ENCODE measurements around the gene TRIM46.
"Not testable (repeated sequence)": the region's sequence is repeated elsewhere in the genome, so short reads cannot be mapped to it uniquely, and the experiment has no call there.

TRIM46 gene

DNA sequence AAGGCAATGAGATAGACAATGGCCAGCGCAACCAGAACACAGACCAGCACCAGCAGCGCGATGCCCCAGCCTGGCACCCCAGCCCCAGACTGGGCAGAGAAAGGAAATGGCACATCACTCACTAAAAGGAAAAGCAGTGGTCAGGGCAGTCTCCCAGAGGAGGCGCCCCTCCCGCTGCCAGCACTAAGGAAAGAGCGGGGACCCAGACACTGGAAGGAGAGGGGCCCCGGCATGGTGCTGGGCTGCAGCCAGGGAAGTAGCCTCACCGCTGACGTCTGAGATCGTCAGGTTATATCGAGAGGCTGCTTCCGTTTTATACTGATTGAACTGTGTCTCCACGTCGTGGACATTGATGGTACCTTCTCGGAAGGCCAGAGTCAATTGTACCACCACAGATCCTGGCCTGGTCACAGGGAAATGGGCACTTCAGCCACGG lies 13.8 kb downstream of the TRIM46 start:
- no peak for DNase-seq

DNA sequence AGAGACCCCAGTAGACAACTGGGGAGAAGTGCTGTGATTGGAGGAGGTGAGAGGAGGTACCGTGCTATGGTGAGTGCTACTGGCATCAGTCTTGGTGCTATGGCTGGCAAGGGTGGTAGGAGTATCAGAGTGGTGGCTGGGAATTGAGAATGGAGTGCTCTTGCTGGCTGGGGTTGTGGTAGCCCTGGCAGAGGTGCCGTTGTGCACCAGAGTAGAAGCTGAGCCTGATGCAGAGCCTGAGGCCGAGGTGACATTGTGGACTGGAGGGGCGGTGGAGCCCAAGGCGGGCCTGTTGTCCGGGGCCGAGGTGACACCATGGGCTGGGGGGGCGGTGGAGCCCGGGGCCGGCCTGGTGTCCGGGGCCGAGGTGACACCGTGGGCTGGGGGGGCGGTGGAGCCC lies 14.6 kb downstream of the TRIM46 start:
- DNase-seq = no peak

DNA sequence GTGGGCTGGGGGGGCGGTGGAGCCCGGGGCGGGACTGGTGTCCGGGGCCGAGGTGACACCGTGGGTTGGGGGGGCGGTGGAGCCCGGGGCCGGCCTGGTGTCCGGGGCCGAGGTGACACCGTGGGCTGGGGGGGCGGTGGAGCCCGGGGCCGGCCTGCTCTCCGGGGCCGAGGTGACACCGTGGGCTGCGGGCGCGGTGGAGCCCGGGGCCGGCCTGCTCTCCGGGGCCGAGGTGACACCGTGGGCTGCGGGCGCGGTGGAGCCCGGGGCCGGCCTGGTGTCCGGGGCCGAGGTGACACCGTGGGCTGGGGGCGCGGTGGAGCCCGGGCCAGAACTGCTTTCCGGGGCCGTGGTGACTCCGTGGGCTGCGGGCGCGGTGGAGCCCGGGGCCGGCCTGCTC lies 16.3 kb downstream of the TRIM46 start:
- not testable (repeated sequence) for DNase-seq

DNA sequence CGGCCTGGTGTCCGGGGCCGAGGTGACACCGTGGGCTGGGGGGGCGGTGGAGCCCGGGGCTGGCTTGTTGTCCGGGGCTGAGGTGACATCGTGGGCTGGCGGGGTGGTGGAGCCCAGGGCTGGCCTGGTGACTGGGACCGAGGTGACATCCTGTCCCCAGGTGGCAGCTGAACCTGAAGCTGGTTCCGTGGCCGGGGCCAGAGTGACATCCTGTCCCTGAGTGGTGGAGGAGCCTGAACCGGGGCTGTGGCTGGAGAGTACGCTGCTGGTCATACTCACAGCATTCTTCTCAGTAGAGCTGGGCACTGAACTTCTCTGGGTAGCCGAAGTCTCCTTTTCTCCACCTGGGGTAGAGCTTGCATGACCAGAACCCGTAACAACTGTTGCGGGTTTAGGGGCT lies 18.3 kb downstream of the TRIM46 start:
- DNase-seq = no peak

DNA sequence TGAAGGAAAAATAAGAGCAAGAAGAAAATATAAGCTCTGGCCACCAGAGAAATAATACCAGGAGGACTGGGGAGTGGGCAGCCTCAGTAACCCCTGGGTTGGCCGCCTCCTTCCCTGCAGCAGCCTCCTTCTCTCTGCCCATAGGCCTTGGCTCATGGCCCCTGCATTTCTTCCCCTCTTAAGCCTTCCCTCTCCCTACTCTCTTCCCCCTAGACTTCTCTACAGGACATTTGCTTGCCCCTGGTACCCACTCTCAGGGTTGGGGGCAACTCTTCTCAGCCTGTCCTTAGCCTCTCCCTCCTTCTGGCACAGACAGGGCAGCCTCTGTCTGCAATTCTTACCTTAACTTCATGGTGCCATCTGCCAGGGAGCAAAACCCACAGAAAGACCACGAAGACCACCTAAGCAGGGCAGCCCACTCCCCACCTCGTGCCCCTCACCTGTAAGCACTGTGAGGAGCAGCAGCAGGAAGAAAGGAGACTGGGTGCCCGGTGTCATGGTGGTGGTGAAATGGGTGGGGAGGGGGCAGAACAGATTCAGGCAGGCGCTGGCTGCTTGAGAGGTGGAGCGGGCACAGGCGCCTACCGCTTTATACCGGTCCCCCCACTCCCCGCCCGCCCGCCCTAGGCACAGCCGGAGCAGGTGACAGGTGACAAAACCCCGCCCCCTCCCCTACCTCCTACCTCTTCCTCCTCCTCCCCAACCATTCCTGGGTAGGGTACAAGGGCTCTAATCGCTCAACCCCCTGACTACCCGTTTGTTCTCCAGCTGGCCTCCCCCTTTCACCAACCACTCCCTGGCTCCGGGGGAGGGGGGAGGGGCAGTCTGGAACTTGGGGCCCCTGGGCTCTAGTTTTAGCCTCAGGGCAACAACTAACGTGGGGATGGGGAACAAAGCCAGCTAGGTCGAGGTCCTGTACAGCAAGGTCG lies 19.0 kb downstream of the TRIM46 start:
- no peak for DNase-seq

DNA sequence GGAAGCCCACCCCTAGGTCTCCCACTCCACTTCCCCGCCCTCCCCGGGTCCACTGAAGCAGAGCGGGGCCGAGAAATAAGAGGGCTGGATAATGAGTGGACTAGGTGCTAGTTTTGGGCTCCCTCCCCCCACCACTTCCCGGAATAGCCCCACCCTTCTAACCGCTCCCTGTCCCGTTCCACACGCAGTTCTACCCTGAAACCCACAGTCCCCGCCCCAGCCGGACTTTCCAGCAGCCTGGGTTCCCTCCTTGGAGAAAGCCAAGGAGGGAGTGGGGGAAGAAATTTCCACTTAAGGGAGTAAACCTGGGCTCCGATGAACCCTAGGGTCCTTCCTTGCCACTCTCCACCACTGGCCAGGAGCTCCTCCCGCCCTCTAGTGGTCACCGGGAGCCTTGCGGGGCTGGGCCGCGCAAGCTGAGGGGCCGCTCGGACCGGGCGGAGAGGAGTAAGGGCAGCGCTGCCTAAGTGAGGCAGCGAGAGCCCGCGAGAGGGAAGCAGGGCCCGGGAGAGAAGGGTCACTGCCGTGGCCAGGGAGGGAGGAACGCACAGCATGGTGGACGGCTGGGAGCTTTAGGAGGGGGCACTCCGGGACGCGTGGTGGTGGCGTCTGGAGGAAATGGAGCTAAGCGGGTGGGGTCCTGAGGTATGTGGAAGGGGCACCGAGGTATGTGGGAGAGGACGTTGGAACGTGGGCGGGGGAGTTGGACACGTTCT lies 19.8 kb downstream of the TRIM46 start:
- DNase-seq = peak; percentile 90

DNA sequence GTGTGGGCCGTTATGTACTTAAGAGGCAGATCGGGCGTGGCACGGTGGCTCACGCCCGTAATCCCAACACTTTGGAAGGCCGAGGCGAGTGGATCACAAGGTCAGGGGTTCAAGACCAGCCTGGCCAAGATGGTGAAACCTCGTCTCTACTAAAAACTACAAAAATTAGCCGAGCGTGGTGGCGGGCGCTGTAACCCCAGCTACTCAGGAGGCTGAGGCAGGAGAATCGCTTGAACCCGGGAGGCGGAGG lies 20.3 kb downstream of the TRIM46 start:
- DNase-seq = not testable (repeated sequence)

DNA sequence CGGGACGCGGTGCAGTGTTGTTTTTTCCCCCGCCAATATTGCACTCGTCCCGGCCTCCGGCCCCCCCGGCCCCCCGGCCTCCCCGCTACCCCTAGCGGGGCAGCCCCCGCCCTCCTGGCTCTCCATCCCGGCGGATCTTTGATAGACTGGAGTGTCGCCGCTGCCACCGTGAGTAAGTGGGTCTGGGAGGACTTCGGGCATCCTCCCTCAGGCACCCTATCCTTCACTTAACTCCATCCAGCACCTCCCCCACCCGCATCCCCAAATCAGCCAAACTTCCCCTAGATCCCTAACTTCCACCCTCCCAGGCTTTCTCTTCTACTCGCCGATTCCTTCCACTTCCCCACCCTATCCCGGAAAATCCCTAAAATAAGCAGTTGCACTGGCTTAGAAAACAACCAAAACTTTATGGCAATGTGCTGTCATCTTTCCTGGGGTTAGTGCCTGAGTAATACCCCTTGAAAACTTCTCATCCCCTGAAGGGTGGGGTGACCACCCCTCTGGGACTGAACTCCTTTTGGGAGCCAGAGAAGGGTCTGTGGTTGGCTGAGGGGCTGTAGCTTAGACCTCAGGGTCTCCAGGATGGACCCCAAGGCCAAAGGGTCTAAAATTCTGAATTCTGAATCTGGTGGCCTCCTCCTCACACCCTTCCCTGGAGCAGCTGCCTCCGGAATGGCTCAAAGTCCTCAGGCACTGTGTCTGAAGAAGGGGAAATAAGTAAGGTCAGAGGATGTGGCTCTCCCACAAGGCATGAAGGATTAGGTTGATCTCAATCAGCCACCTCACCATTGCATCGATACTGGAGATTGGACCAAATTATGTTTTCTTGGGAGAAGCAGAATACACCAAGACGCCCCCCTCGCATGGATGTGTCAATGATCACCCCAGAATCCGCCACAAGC lies 21.8 kb downstream of the TRIM46 start:
- no peak for DNase-seq

DNA sequence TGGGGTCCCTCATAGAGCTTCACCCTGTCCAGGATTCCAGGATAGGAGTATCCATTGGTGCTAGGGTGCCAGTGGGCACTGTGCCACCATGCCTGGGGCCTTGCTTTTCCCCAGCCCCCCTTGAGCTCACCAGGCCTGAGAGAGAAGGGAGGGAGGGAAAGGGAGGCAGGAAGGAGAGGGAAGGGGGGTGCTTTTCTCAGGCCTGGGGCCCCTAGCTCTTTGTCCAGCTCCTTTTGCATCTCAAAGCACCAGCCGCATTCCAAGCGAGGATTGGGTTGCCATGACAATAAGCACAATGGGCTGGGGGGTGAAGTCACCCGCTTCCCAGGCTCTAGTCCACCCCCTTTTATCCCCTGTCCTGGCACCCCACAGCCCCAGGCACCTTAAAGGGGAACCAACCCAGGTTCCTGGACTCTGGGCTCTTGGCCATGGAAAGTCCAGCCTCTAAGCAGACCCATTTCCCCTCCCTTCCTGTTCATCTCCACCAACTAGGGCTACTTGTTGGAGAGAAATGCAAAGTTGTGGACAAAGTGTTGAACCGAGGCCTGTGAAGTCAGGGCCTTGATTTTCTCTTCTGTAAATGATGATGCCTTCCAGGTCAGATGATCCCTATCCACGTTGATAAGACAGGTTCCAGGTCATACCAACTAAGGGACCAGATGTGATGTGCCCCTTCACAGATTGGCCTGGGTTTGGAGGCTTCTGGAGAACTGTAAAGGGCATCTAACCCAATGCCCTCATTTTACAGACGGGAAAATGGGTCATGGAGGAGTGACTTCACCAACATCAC lies 22.6 kb downstream of the TRIM46 start:
- DNase-seq = no peak

DNA sequence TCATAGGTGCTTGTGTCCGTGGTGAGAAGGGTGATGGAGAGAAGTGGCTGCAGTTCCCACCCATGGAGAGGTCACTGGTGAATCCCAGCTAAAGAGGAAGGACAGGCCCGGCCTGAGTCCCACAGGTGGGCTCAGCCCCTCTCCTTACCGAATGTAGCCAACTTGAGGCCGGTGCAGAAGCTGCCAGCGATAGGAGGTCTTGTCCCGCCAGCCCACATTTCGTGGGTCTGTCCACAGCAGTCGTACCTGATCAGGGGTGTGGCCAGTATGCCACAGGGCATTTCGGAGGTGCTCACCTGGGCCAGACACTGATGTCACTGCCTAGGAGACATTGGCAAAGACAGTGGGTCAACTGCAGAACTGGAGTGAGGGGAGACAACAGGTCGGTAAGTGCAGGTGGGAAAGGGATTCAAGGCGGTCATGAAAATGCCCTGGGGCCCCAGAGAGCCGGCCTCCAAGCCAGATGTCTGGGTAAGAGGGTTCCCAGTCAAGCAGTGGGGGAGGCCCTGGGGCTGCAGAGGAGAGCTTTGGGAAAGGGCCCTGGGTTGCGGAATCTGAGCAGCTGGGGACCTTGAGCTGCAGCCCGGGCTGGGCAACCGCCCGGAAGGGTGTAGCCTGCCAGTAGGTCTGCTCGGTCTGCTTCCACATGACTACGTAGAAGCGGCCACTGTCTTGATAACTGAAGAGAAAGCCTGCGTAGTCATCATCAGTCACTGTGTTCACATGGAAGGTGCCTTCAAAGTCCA lies 23.4 kb downstream of the TRIM46 start:
- no peak for DNase-seq

DNA sequence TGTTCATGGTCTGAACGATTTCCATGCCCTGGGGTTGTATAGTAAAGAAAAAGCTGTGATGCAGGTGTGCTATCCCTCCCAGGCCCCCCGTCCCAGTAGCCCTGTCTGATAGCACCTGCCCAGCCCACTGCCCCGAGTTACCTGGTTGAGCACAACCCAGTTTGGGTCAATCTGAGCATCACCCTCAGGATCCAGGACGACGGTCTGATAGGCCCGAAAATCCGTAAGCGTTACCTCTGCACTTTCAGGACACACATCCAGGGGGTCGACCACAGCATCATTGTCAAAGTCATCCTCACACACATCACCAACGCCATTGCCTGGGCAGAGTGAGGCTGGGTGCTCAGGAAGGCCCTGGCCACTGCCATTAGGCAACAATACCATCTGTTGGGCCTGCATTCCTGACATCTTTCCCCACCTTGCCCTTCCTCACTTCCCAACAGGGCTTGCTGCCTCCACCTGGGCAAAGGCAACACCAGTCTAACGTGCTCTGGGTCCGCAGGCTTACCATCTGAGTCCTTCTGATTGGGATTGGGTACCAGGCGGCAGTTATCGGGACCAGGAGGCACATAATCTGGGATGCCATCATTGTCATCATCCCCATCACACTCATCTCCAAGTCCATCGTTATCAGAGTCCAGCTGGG lies 24.4 kb downstream of the TRIM46 start:
- DNase-seq = no peak

DNA sequence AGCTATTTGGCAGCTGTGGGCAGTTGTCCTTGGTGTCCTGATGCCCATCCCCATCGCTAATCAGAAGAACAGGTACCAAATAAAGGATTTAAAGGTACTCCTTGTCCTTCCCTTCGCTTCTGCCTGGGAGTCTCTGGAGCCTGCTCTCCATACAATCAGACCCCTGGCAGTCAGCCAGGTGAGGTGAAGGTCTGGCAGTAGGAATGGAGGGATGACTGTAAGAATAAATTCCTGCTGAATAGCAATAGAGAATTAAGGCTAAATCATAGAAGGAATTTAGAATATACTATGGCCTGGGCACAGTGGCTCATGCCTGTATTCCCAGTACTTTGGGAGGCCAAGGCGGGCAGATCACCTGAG lies 24.9 kb downstream of the TRIM46 start:
- no peak for DNase-seq

DNA sequence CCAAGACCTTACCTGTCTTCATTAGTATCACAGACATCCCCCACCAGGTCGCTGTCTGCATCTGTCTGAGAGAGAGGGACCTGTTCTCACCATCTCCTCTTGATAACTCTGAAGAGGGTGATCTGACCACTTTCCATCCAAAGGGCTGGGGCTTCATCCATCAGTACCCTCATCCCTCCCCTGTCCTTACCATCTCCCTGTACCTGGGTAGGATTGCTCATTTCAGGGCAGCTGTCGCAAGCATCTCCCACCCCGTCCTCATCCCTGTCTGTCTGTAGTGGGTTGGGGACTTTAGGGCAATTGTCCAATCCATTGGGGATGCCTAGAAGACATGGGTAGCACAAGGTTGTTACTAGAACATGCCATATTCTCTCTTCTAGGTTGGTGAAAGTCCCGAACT lies 26.1 kb downstream of the TRIM46 start:
- DNase-seq = no peak

DNA sequence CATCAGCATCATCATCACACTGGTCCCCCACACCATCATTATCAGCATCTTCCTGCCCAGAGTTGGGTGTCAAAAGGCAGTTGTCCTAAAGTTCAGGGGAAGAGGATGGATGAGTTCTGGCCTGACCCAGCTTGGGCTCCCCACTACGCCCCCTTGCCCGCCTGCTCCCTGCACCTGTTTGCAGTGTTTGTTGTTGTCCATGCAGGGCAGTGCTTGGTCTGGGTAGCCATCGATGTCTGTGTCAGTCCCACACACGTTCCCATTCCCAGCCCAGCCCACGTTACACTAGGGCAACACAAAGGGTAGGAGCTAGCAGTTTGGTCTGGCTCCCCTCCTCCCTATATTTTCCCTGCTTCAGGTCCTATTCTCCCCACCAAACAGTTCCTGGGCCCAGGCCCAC lies 27.3 kb downstream of the TRIM46 start:
- no peak for DNase-seq

DNA sequence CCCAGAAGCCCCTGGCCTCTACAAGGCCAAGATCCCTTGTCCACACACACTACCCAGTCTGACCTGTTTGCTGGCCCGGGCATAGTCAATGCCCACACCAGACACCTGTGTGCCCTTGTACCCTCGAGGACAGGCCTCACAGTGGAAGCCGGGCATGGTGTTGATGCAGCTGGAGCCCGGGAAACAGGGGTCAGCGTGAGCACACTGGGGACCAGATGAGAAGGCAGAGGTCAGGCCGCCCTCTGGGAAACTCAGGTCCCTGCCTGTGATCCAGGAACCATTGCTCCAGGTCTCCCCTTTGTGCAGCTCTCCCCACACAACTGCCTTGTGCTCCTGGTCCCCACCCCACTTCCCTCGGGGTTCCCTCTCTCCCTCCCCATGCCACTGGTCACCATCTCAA lies 28.5 kb downstream of the TRIM46 start:
- DNase-seq = no peak

DNA sequence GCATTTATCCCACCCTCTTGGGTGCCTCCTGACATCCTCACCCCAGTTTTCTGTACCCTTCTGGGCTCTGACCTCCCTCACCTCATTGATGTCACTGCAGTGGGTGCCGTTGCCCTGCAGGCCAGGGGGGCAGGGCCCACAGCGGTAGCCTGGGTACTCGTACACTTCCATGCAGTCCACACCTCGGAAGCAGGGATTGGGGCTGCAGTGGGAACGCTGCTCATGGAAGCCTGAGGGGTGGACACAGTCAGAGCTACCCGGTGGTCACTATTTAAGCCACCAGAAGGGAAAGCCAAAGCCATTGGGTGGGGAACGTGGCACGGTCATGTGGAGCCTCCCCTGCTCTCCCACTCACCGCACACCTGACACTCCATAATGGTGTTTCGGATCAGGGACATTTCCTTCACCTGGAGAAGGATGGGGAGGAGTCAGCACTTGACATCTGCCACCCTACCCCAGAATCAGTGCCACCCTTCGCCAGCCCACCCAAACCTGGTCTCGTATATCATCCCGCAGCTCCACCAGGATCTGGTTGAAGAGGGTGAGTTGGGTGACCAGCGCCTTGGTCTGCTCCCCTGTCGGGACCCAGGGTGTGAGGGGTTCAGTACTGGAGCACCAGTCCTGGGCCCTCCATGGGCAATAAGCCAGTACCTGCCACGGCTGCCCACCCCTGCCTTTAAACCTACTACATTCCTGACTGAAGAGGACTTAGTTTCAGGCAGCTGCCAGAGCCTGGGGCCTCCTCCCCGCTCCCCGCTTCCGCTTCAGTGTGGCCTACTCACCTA lies 29.3 kb downstream of the TRIM46 start:
- DNase-seq = no peak

DNA sequence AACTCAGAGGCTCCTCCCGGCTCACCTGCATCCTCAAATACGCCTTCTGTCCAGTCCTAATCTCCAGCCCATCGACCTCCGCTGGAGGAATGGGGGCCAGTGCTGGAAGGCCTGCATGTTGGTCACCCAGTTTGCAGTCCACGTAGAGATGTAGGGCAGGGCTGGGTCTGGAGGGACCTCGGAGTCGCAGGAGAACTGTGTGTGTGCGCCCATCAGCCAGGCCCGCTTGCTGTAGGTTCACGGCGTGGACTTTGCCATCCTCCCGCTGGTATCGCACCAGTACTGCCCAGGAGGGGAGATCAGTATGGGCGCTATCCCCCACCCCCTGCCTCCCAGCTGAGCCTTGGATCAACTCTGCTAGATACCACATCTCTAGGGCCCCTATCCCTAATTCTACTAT lies 31.4 kb downstream of the TRIM46 start:
- DNase-seq = no peak

DNA sequence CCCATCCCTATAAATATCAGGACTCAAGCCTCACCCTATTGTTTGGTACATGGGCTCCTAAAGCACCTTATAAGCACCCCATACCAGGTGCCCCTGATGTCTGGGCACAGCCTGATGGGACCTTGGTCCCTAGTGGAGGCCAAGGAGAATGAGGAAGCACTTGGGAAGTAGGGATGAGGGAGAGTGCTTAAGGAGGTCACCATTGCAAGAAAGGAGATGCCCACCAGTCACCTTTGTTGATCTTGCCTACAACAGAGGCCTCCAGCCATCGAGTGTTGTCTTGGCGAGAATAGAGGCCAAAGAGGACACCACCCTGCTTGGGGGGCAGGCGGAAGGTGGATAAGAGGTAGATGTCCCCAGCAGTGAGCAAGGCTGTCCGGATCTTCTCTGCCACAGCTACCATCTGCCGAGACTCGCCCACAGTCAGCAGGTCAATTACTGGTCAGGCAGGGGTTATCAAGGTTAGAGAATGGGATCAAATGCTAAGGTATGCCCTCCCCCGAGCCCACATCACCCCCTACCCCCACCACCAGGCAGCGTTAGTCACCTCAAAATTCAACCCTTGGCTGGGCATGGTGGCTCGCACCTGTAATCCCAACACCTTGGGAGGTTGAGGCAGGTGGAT lies 32.4 kb downstream of the TRIM46 start:
- DNase-seq = no peak

DNA sequence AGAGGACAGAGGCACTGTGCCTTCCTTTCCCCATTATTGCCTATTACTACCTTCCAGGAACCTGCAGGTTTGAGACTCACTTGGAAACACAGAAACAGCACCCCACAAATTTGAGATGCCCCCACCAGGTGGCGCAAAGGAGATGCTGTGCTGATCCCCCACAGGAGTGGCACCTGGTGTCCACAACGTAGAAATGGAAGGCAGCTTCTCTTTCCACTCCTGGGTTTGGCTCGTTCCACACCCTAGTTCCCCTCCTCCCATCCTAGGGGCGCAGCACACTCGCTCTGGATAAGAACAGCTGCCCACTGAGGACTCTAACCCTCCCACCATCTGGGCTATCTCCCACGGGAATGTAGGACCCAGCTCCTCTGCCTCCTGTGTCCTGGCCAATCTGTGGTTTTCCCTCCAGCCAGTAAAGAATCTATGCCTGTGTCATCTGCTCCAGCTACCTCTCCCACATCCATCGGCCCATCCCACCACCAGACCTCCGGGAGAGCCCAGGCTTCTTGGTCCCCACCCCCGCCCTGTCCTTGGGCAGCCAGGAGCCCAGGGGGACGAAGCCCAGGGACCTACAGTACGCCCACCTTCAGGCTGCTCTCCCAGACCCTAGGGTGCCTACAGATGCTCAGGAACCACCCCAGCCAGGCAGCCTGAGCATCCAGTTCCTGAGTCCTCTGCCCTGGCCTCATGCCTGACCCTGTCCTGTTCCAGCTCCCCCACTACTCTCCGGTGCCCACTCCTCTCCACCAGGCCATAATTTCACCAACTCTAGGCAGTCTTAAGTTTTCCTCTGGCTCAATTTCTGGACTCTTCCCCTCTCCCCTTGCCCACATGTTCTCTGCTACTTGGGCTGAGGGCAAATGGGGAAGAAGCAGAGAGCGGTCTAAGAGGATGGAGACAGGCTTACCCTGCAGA lies 33.5 kb downstream of the TRIM46 start:
- DNase-seq = peak; percentile 80
